Measurements from ENCODE around the gene FAM120B.

Gene FAM120B

DNA sequence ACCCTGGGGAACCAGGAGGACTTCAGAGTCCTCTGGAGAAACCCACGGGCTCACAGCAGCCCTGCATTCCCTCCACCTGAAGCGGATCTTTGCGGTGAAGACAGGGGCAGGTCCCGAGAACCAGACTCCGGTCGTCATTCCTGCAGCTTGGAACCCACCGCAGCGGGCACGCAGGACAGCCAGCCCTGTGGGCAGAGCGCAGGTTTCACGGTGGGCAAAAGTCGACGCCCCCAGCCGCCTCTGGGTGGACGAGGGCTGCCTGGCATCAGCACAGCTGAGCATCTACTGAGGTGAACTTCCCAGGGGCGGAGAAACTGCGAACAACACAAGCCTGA lies 128.2 kb downstream of the FAM120B start:
- TF ChIP-seq EZH2 (IDR thresholded peaks at IDR 0.05; ENCODE audit: borderline replicate concordance, low read length) = no peak
- TF ChIP-seq, protein P1, sequence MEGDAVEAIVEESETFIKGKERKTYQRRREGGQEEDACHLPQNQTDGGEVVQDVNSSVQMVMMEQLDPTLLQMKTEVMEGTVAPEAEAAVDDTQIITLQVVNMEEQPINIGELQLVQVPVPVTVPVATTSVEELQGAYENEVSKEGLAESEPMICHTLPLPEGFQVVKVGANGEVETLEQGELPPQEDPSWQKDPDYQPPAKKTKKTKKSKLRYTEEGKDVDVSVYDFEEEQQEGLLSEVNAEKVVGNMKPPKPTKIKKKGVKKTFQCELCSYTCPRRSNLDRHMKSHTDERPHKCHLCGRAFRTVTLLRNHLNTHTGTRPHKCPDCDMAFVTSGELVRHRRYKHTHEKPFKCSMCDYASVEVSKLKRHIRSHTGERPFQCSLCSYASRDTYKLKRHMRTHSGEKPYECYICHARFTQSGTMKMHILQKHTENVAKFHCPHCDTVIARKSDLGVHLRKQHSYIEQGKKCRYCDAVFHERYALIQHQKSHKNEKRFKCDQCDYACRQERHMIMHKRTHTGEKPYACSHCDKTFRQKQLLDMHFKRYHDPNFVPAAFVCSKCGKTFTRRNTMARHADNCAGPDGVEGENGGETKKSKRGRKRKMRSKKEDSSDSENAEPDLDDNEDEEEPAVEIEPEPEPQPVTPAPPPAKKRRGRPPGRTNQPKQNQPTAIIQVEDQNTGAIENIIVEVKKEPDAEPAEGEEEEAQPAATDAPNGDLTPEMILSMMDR (IDR thresholded peaks at IDR 0.05; ENCODE audit: low read length) = no peak
- no peaks in the 10 kb centered on the region for H4K20me1 ChIP-seq (ENCODE audit: insufficient read depth, low read length)
- no peak overlapping the region for H3K9ac ChIP-seq (ENCODE audit: low read length)
- H3K4me2 ChIP-seq (ENCODE audit: low read length) = no peak overlapping the region
- H3K79me2 ChIP-seq (ENCODE audit: insufficient read depth, low read length) = no peaks in the 10 kb centered on the region
- H3K27ac ChIP-seq (ENCODE audit: low read depth, low read length, poor library complexity, severe bottlenecking) = no peak overlapping the region
- no peaks in the 10 kb centered on the region for H3K9me2 ChIP-seq (ENCODE audit: low read depth, low read length)
- no peak overlapping the region for H2AFZ ChIP-seq (ENCODE audit: low read length)
- H3K4me3 ChIP-seq (ENCODE audit: low read depth, low read length, poor library complexity, severe bottlenecking) = no peak overlapping the region
- peaks cover 5% of the 10 kb centered on the region; the same call in 1 of the 2 replicates for H3K27me3 ChIP-seq (ENCODE audit: insufficient read depth, low read length)
- H3K4me1 ChIP-seq (ENCODE audit: insufficient read depth, low read length, severe bottlenecking) = no peaks in the 10 kb centered on the region
- no peaks in the 10 kb centered on the region for H3F3A ChIP-seq (ENCODE audit: insufficient read depth, low read length)
- no peaks in the 10 kb centered on the region for H3K36me3 ChIP-seq (ENCODE audit: insufficient read depth, low read length)
- no peaks in the 10 kb centered on the region for H3K9me3 ChIP-seq (ENCODE audit: low read length)

DNA sequence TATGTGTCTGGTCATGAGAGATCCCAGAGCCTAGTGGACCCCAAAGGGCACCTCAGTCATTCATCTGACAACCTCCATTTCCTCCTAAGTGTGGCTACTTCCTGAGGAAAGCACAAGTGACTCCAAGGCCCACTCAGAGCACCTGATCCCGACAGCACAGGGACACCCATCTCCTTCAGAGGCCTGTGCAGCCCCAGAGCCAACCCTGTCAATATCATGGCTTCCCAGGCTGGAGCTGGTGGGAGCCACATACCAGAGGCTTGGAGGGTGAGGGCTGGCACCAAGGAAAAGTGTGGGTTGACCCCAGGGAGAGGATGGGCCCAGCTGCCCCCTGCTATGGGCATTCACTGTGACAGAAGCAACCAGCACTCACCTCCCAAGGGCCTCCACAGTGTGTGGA lies 129.2 kb downstream of the FAM120B start:
- no peak overlapping the region for H3K4me2 ChIP-seq (ENCODE audit: low read length)
- no peaks in the 10 kb centered on the region for H3F3A ChIP-seq (ENCODE audit: insufficient read depth, low read length)
- H2AFZ ChIP-seq (ENCODE audit: low read length) = no peak overlapping the region
- H3K36me3 ChIP-seq (ENCODE audit: insufficient read depth, low read length) = no peaks in the 10 kb centered on the region
- H3K27ac ChIP-seq (ENCODE audit: low read depth, low read length, poor library complexity, severe bottlenecking) = no peak overlapping the region
- H3K9me2 ChIP-seq (ENCODE audit: low read depth, low read length) = no peaks in the 10 kb centered on the region
- H3K4me3 ChIP-seq (ENCODE audit: low read depth, low read length, poor library complexity, severe bottlenecking) = no peak overlapping the region
- H3K4me1 ChIP-seq (ENCODE audit: insufficient read depth, low read length, severe bottlenecking) = no peaks in the 10 kb centered on the region
- H3K9me3 ChIP-seq (ENCODE audit: low read length) = no peaks in the 10 kb centered on the region
- H3K79me2 ChIP-seq (ENCODE audit: insufficient read depth, low read length) = no peaks in the 10 kb centered on the region
- no peak for TF ChIP-seq EZH2 (IDR thresholded peaks at IDR 0.05; ENCODE audit: borderline replicate concordance, low read length)
- TF ChIP-seq, protein P1 (IDR thresholded peaks at IDR 0.05; ENCODE audit: low read length) = no peak
- H4K20me1 ChIP-seq (ENCODE audit: insufficient read depth, low read length) = no peaks in the 10 kb centered on the region
- H3K9ac ChIP-seq (ENCODE audit: low read length) = no peak overlapping the region
- peaks cover 5% of the 10 kb centered on the region; the same call in 1 of the 2 replicates for H3K27me3 ChIP-seq (ENCODE audit: insufficient read depth, low read length)

DNA sequence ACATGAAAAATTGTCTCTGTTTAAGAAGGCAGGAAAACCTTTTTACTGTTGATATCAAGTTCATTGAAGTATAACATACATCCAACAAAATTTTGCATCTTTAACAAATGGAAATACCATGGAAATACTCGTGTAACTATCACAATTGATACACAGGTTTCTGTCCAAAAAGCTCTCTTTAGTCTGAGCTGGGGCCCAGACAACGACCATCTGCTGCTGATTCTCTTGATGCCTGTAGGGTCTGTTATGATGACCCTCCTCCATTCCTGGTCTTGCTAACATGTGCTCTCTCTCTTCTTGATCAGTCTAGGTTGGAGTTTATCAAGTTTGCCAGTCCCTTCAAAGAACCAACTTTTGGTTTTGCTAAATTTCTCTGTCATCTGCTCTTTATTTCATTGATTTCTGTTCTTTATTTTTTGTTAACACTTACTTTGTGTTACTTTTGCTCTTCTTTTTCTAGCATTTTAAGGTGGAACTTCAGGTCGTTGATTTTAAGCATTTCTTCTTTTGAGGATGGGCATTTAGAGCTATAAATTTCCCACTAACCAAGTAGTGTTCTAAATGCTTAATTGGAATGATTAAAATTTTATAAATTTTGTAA lies 129.8 kb downstream of the FAM120B start:
- Histone ChIP-seq H2AFZ (ENCODE audit: low read length) (no peak overlapping the region), H3K9me2 (ENCODE audit: low read depth, low read length) (no peaks in the 10 kb centered on the region), H3K27ac (ENCODE audit: low read depth, low read length, poor library complexity, severe bottlenecking) (no peak overlapping the region), H3K4me2 (ENCODE audit: low read length) (no peak overlapping the region), H3K79me2 (ENCODE audit: insufficient read depth, low read length) (no peaks in the 10 kb centered on the region), H3K4me3 (ENCODE audit: low read depth, low read length, poor library complexity, severe bottlenecking) (no peak overlapping the region), H3K36me3 (ENCODE audit: insufficient read depth, low read length) (no peaks in the 10 kb centered on the region), H3K4me1 (ENCODE audit: insufficient read depth, low read length, severe bottlenecking) (no peaks in the 10 kb centered on the region), H3K27me3 (ENCODE audit: insufficient read depth, low read length) (peaks cover 5% of the 10 kb centered on the region; the same call in 1 of the 2 replicates), H4K20me1 (ENCODE audit: insufficient read depth, low read length) (no peaks in the 10 kb centered on the region), H3F3A (ENCODE audit: insufficient read depth, low read length) (no peaks in the 10 kb centered on the region), H3K9me3 (ENCODE audit: low read length) (no peaks in the 10 kb centered on the region), H3K9ac (ENCODE audit: low read length) (no peak overlapping the region)
- TF ChIP-seq, protein P1 (IDR thresholded peaks at IDR 0.05; ENCODE audit: low read length) = no peak
- TF ChIP-seq EZH2 (IDR thresholded peaks at IDR 0.05; ENCODE audit: borderline replicate concordance, low read length) = no peak
